Progenitor cell of endocrine pancreas (in vitro differentiated cells): ENCODE results near the gene KRTAP9-7. TPM values are rescaled to one million over a fixed set of nuclear protein-coding genes. Genes with fewer than 3 reads are reported as not detected.
"Not testable (repeated sequence)": the region's sequence is repeated elsewhere in the genome, so short reads cannot be mapped to it uniquely, and the experiment has no call there.

Source experiments
- DNase-seq: peaks from one replicate; pipeline ENCODE4 v3.0.0; 2021; ENCODE audit warnings: low spot score; ENCODE audit not compliant: unreplicated experiment
- H3K27ac Mint-ChIP-seq: 2 replicates; pipeline ENCODE4 v1.8.0; 2021; ENCODE audit warnings: mild to moderate bottlenecking, moderate library complexity, mixed read lengths
- H3K27me3 Mint-ChIP-seq: 2 replicates; pipeline ENCODE4 v1.8.0; 2021; ENCODE audit warnings: mixed read lengths
- H3K36me3 Mint-ChIP-seq: 2 replicates; pipeline ENCODE4 v1.8.0; 2022; ENCODE audit warnings: mixed read lengths; ENCODE audit not compliant: insufficient read depth
- H3K4me1 Mint-ChIP-seq: 2 replicates; pipeline ENCODE4 v1.8.0; 2021; ENCODE audit warnings: low read depth, mixed read lengths
- H3K4me3 Mint-ChIP-seq: 2 replicates; pipeline ENCODE4 v1.8.0; 2021; ENCODE audit warnings: low read depth, mild to moderate bottlenecking, moderate library complexity, mixed read lengths
- H3K9me3 Mint-ChIP-seq: 2 replicates; pipeline ENCODE4 v1.8.0; 2021; ENCODE audit warnings: low read depth, mixed read lengths
- CTCF ChIP-seq: fragments of 200-600 bp; sonication (generic); IDR thresholded peaks from one replicate; pipeline ENCODE4 v1.5.0; 2021; ENCODE audit warnings: antibody characterized with exemption, mild to moderate bottlenecking; ENCODE audit not compliant: unreplicated experiment
- total RNA-seq: library from RNA; stranded (reverse); gene quantifications from 2 replicates; pipeline ENCODE4 v1.2.1, GENCODE V29; 2021

The KRTAP9-7 gene
- total RNA-seq, 1 donor from 2014 or later = not detected

- no peak for DNase-seq
- peaks cover 29% of the 10 kb centered on the region for H3K27me3 Mint-ChIP-seq
- no peaks in the 10 kb centered on the region for H3K9me3 Mint-ChIP-seq
- no peak overlapping the region for H3K4me3 Mint-ChIP-seq
- no peaks in the 10 kb centered on the region for H3K4me1 Mint-ChIP-seq
- TF ChIP-seq CTCF = no peak
- no peaks in the 10 kb centered on the region for H3K36me3 Mint-ChIP-seq
- no peak overlapping the region for H3K27ac Mint-ChIP-seq
These were observed 12.3 kb upstream of the KRTAP9-7 start for GRCh38 chr17:41263212-41263611.

GRCh38 chr17:41264599-41264998 is 10.9 kb upstream of the KRTAP9-7 start:
- H3K4me1 Mint-ChIP-seq = no peaks in the 10 kb centered on the region
- H3K9me3 Mint-ChIP-seq = no peaks in the 10 kb centered on the region
- TF ChIP-seq CTCF = no peak
- H3K27me3 Mint-ChIP-seq = peaks cover 26% of the 10 kb centered on the region
- no peak overlapping the region for H3K27ac Mint-ChIP-seq
- DNase-seq = no peak
- H3K4me3 Mint-ChIP-seq = no peak overlapping the region
- H3K36me3 Mint-ChIP-seq = no peaks in the 10 kb centered on the region

DNA sequence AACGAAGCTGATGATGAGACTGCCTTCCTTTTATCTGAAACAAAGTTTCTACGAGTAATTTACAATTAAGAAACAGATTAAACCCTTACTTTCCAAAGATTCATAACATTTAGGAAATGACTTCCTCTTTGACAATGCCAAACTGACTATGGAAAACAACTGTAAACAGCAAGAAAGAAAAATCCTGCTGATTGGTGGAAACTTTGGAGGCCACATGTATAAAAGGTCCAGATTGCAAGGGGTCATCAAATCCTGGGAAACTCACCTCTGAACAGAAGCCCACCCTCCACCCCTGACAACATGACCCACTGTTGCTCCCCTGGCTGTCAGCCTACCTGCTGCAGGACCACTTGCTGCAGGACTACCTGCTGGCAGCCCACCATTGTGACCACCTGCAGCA is 10.4 kb upstream of the KRTAP9-7 start, which contains the start of gene KRTAP9-6:
TSS of gene KRTAP9-6 (plus strand) at position 301 of the 400 bp plus-strand sequence. CDS start at position 301, 0 bp downstream.
- Mint-ChIP-seq H3K27ac (no peak within 1 kb of the TSS), H3K27me3 (peaks cover 26% of the 10 kb centered on the region), H3K4me3 (no peak within 1 kb of the TSS), H3K9me3 (no peaks in the 10 kb centered on the region), H3K36me3 (no peaks in the 10 kb centered on the region), H3K4me1 (no peaks in the 10 kb centered on the region)
- DNase-seq = no peak
- no peak for TF ChIP-seq CTCF

DNA sequence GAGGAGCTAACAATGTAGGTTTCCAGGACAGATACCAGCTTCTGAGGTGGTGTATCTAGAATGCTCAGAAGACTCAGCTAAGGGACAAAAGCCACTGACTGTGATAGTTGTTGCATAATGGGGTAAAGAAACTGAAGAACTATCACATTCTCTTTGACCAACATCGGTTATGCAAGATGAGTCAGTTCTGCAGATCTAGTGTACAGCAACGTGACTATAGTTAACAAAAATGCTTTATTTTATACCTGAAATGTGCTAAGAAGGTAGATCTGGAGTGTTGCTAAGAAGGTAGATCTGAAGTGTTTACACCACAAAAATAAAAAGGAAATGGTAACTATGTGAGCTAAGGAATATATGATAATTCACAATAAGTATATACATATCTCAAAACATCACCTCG is 7.8 kb upstream of the KRTAP9-7 start:
- Mint-ChIP-seq H3K27ac (no peak overlapping the region), H3K9me3 (no peaks in the 10 kb centered on the region), H3K27me3 (peaks cover 14% of the 10 kb centered on the region), H3K4me3 (no peak overlapping the region), H3K36me3 (no peaks in the 10 kb centered on the region), H3K4me1 (no peaks in the 10 kb centered on the region)
- DNase-seq = no peak
- no peak for TF ChIP-seq CTCF

- not testable (repeated sequence) for H3K27me3 Mint-ChIP-seq, H3K27ac Mint-ChIP-seq, H3K4me1 Mint-ChIP-seq, DNase-seq, H3K36me3 Mint-ChIP-seq, H3K4me3 Mint-ChIP-seq, H3K9me3 Mint-ChIP-seq
These were observed 4.2 kb upstream of the KRTAP9-7 start for GRCh38 chr17:41271323-41271722.

DNA sequence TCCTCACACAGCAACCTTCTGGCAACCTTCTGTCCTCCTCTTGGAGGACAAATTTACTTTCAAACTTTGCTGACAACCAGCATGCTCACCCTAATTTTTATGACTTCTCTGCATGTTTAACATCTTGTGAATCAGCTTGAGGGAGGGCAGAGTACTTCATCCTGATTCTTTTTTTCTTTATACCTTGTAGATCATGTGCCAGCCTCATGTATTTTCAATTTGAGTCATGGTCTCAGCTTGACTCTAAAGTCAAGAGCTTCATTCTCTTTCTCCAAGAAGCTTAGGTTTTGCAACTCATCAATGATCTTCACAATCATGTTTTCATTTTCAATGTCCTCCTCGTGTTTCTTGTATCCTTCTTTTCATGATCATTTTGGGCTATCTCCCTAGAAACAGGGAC is 3.6 kb upstream of the KRTAP9-7 start:
- Mint-ChIP-seq H3K4me3 (no peak overlapping the region), H3K27ac (no peak overlapping the region), H3K4me1 (no peaks in the 10 kb centered on the region), H3K27me3 (peaks cover 10% of the 10 kb centered on the region), H3K9me3 (no peaks in the 10 kb centered on the region), H3K36me3 (no peaks in the 10 kb centered on the region)
- DNase-seq = no peak
- TF ChIP-seq CTCF = no peak
